DMS53 treated with DMSO at 0.1 percent for 48 hours (cell line): Measurements from ENCODE around the gene VWA3B.
A peak's percentile ranks its signal among the peaks of the same experiment; 100 is the strongest.
"Not testable (repeated sequence)": the region's sequence is repeated elsewhere in the genome, so short reads cannot be mapped to it uniquely, and the experiment has no call there.

Source experiments
- DNase-seq: peaks from one replicate; lab custom pipeline; 2025; ENCODE audit not compliant: unreplicated experiment; lab: John Stamatoyannopoulos, UW

Gene VWA3B

DNA sequence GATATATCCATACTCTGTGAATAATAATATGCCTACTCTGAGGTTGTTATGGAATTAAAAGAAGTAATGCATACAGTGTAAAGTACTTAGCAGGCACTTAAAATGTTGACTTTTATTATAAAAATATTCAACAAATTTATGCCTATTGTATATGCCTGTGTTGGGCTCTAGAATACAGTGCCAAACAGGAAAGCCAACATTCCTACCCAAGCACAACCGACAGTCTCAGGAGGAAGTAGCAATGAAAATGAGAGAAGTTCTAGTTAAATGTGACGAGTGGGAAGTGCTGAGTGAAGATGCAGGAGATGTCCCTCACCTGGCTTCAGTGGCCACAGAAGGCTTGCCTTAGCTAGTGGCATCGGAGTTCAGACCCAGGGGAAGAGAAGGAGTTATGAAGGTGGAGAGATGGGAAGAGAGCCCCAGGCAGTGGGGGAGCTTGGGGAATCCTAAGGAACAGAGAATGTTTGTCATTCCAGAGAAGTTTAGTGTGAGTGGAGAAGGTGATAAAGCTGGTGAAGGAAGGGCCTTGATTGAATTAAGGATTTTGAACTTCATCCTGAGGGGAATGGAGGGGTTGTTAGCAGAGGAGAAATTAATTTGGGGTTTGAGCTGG is 153.9 kb downstream of the VWA3B start:
- DNase-seq = peak; percentile 11

DNA sequence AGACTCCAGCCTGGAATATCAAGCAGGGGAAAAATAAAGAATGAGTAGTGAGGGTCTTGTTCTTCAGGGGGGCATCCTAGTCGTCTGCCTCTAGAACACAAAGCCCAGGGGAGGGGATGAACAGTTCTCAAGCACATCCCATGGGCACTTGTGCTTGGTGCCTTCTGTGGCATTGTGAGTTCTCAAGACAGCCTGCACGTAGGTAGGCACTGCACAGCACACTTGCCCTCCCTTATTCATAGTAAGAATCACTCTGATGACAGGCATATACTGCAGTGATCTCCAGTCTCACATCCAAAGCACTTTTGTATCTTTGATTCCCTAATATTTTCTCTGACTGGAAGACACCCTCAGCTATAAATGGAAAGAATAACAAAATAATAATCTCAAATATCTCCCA is 154.6 kb downstream of the VWA3B start:
- DNase-seq = no peak

DNA sequence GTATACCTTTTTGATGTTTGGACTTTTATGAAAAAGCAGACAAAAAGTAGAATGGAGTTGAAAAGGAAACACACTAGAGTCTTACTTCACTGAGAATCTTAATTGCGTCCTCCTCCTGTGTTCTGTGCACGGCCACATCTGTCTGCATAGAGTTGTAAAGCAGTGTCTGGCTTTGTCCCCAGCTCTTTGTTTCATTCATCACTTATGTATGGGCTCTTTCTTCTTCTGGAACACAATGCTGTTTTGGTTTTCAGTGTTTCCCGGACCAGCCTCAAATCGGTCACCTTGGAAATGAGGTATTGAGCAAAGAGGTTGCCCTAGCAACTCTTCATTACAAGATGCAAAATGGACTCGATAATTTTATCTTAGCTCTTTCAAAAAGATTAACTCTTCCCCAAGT is 155.0 kb downstream of the VWA3B start:
- no peak for DNase-seq

DNA sequence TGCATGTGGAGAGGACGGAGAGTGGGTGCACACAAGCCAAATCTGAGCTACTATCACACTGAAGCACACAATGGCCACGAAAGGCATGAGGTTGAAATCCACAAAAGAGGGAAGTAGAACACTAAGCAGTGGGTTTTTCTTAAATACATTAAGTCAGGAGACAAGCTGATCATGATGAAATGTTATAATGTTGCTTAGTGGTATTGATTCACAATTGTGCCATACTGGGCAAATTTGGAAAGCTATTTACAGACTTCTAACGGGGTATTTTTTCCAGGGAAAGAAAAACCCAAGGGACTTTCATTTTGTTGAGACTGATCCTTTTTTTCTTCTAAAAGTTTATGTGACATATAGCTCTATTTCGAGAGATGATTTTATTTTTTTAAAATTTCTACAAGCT is 158.5 kb downstream of the VWA3B start:
- no peak for DNase-seq

DNA sequence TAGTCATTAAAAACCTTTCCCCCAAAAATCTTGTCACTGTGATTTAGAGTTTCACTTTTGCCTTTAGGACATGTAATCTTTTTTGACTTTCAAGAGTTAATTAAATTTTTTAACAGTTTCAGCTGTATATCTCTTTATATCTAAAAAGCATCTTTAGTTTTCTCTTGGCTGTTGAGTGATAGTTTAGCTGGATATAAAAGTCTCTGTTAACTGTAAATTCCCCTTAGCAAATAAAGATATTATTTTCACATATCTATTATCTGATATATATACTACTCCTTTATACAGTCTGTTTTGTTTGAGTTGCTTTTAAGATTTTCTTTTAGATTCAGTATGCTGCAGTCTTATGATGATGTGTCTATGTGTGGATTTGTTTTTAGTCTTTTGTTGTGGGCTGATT is 160.4 kb downstream of the VWA3B start:
- no peak for DNase-seq

DNA sequence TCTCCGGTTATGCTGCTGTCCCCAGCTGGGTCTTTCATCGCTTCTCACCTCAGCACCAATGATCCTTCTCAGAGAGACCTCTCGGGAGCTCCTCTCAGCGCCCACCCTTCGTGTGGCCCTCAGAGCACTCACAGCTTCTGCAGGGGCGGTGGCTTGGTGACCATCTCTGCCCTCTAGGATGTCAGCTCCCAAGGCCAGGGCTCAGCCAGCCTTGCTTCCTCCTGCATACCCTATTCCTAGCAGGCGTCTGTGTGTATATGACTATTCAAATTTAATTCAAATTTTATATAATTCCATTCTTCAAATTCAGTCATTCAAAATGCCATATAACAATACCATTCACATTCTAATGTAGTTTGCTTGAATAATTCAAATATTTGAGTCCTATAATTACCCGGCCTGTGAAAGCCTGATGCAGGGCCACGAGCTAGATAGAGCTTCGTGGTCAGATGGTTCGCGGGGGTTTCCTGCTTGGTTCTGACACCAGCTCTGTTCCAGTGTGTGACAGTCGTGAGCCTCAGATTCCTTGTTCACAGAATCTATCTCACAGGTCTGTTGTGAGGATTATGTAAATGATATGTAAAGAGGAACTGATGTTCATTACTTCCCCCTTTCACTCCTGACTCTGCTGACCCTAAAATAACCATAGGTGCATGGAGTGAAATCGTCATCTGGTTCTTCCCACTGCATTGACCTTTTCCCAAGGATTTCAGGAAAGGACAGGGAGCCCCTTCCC is 165.2 kb downstream of the VWA3B start:
- DNase-seq = no peak

DNA sequence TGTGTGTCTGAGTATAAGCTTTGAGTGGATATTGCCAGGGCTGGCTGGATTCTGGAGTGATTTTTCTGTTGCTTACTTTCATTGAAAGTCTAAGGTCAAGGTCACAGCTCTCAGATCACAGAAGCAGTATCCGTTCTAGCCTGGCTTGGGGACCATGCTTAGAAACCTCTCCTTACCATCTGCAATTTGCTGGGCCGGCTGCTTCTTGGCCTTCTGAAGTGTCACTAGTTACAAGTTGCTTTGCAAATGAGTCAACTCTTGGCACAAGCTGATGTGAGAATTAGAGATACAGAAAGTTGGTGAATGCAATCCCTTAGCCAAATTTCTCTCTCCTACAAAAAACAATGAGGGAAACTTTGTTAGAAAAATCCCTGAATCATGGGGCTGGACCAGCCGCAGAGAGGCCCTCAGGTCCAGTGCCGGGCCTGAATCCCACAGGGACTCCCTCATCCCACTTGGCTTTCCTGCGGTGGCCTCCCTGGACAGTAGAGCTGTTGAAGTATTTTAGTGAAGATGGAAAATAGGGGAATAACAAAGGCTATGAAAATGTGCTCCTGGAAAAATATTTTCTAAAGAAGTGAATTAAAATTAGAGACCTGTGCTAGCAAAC is 166.6 kb downstream of the VWA3B start:
- DNase-seq = no peak

DNA sequence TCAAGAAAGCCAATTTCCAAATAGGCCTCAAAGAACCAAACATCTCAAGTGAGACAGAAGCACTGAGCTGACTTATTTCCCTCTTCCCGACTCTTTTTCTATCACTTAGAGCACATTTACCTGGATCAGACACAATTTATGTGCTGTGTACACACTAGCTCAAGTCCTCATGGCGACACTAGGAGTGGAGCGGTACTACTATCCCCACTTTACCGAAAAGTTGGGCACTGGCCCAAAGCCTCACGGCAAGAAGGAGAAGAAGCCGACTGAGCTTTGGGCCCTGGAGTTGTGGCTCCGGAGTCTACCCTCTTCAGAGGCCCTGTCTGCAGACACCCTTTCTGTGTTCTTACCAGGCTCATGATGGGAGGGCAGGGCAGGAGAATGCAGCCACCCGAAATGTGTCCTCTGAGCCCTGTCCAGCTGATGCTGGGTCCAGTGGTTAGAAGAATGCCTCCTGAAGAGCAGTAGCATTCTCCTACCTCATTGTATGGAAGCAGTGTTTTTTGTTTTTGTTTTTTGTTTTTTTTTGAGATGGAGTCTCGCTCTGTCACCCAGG is 167.6 kb downstream of the VWA3B start:
- no peak for DNase-seq

DNA sequence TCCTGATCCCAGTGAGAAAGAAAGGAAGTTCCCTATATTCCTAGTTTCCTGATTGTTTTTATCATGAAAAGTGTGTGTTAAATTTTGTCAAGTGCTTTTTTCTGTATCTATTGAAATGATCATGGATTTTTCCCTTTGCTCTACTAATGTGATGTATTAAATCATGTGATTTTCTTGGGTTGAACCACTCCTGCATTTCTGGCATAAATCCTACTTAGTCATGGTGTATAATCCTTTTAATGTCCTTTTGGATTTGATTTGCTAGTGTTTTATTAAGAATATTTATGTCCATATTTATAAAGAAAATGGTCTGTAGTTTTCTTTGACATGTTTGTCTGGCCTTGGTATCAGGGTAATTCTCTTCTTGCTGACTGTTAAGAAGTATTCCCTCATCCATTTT is 171.9 kb downstream of the VWA3B start:
- no peak for DNase-seq

DNA sequence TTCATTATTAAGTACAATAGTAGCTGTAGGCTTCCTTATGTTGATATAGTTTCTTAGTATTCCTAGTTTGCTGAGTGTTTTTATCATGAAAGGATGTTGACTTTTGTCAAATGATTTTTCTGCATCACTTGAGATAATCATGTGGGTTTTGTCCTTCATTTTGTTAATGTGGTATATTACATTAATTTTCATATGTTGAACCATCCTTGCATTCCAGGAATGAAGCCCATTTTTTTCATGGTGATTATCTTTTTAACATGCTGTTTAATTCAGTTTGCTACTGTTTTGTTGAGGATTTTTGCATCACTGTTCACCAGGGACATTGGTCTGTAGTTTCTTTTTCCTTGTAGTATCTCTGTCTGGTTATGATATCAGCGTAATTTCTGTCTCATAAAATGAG is 176.4 kb downstream of the VWA3B start:
- DNase-seq = no peak

DNA sequence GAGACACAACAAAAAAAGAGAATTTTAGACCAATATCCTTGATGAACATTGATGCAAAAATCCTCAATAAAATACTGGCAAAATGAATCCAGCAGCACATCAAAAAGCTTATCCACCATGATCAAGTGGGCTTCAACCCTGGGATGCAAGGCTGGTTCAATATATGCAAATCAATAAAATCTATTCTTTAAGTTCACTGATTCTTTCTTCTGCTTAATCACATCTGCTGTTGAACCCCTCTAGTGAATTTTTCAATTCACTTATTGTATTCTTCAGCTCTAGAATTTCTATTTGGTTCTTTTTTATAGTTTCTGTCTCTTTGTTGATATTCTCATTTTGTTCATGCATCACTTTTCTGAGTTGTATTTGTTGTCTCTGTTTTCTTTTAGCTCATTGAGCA is 181.3 kb downstream of the VWA3B start:
- DNase-seq = not testable (repeated sequence)

DNA sequence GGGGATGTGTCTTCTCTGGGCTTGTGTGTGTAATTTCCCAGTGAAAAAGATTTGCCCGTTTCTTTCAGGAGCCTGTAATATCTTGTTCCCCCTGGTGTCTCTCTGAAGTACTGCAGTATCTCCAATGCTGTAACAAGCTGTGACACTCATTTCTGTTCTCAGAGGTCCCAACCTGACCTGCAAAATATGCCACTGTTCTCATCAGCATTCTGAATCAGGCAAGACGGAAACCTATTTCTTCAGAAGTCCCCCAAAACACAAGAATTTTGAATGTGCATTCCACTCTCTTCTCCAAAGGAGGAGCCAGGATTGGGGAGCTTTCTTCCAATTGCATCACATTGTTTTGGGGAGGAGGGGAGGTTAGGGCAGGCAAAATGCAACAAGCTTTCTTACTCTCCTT is 182.3 kb downstream of the VWA3B start:
- peak; percentile 88 for DNase-seq

DNA sequence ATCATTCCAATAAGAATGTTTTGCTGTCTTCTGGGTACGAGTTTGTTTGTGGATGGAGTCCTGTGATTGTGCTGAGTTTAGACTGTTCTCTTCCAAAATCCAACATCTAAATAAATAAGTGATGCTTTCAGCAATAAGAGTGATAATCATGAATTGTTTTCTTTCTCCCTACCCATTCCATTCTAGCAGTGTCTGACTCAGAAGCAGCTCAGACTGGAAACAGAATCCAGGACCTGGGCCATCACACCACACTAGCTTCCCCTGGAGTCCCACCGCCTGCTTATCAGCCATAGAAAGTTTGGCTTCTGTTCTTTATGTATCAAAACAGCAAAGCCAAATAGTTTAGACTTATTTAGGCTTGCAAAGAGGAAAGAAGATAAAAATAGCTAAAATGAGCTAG is 182.9 kb downstream of the VWA3B start:
- DNase-seq = no peak

DNA sequence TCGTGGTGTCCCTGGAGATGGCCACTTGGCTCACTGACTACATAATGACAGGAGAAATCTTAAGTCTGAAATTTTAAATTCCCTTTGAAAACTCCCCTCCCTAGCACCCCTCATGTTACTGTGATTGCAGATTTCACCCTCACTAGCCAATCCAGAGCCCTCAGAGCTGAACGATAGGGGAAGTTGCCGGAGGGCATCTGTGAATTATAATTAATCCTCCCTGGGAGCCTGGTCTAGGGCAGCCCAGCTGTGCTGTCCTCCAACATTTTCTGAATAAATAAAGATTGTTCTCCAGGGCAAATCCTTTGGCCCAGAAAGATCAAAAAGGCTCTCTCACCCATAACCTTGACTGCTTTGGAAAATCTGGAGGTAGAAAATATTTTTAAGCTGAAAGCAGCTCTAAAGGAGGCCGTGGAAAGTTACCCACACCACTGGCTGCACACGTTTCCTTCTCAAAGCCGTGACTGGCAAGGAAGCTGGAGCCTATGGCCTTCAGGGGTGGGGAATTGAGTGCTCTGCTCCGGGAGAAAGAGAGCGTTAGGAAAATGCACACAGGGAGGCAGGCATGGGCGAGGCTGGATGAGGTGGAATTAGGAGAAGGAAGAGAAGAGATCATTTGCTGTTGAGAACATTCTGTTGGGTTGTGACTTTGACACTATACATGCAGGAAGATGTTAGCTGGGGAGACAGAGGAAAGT is 190.3 kb downstream of the VWA3B start:
- no peak for DNase-seq

DNA sequence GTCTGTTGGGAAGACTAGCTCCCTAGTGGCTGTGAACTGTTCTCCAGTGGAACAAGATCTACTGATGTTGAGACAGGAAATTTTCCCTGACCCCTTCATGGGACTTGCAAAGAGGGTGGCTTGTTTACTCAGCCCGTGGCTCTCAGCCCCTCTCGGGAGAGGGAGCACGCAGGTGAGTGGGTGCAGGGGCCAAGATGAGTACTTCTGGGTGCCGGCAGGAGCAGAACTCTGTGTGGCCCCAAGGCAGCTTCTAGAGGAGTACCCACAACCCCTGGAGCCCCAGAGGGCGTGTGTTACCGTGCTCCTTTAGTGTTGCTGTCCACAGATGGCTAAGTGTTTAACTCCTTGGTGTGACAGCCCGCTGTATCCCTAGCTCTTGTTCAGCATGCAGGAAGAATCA is 191.1 kb downstream of the VWA3B start:
- no peak for DNase-seq

DNA sequence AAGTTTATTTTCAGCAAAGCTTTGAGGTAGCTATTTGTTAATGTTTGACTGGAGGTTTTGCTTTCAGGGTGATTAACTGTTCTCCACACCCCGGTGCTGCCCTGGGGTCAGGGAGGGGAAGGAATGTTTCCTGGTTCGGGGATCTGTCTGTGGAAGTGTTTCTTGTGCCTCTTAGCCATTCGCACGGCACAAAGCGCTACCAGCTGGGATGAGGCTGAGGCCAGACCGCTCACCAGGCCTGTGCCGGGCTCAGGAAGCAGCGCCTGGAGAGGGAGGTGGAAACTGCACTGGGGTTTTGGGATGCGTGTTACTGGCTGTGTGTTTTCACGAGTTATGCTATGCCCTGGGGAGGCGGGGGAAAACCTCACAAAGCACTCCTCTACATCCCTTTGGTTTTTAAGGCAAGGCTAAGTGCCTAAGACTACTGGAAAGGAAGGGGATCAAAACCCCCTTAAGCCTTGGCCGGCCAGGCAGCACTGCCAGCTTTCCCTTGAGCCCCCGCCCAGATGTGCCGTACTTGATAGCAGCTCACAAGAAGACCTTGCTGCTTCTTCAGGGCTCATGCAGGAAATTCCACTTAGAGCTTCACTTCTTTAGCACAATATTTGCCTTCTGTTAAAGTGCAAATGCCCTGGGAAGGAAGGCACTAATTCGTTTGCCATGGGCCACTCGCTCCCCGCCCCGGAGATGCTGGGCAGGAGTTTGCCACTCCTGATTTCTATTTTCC is 193.6 kb downstream of the VWA3B start:
- DNase-seq = peak; percentile 18

DNA sequence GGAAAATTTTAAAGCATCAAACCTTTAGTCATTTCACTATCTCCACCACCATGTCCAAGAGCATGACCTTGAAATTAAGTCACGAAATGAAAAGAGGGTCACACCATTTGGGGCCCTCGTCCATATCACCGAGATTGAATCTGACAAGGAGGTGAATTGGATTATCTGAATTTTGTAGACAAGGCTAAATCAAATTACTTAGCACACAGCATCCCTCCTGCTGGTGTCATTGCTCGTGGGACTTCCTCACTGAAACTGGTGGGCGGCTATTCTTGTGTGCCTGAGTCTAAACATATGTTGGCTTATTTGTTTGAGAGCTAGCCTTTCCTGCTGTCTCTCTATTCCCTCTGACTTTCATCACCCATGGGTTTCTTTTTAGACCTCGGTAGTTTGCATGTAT is 194.6 kb downstream of the VWA3B start:
- DNase-seq = no peak

DNA sequence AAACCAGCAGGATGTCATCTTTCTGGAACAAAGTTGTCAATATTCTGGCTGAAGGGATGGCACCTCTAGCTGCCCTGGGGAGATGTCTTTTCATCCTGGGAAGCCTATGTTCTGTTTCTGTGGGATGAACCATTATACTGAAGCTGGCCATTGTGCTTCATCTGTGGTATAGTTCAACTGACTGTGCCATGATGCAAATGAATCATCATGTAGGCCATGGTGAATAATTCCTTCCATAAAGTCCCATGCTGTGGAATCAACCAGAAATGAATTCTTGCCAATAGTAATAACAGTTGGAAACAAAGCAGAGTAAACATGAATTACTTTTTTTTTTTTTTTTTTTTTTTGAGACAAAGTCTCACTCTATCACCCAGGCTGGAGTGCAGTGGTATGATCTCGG is 195.1 kb downstream of the VWA3B start:
- DNase-seq = no peak

DNA sequence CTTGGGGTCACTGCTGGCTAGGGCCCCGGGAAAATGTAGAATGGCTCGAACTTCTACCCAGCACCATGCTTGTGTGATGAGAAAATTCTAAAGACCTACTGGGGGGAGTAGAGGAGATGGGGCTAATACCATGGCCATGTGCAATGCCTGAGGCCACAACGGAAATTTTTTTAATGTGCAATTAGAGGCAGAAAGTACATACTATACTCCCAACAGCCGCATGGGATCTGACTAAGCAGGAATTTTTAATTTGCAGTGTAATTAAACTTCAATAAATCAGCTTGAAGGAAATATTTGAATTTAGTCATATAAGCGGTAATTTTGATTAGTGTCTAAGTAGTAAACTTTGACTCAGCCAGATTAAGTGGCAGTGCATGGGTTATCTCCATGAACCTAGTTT is 206.1 kb downstream of the VWA3B start:
- DNase-seq = no peak

DNA sequence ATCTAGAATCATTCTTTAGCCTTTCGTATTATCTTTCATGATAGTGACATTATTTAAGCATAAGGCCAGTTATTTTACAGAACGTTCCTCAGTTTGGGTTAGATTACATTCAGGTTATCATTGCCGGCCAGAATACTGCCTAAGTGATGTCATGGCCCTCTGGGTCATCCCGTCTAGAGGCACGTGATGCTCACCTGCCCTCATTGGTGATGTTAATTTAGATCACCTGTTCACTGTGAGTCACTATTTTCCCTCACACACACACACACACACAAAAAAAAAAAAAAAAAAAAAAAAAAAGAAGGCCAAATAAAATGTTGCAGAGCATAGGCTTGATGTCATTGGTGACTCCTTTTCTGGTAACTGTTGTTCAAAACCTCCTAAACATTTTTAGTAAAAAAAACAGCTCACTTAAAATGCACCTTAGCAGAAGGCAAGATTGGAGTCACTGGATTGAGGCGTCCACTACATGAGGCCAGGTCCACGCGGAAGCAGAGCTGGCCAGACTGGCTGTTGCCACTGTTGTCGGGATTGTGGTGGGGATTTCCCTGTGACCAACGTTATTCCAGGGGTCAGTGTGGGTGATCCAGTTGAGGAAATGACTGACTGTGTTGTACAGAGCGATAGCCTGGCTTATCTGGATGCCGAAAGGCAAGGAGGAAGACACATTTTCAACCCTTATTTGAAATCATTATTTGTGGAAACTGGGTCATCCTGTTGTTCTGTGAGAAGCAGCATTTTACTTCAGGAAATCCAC is 207.1 kb downstream of the VWA3B start:
- DNase-seq = peak; percentile 85
